ENCODE data around the gene PCDH9. TPM values are rescaled to one million over a fixed set of nuclear protein-coding genes. Genes with fewer than 3 reads are reported as not detected.
"Not testable (repeated sequence)": the region's sequence is repeated elsewhere in the genome, so short reads cannot be mapped to it uniquely, and the experiment has no call there.

The PCDH9 gene
- total RNA-seq, 1 experiment from 2014 or later, result 2.2 TPM

DNA sequence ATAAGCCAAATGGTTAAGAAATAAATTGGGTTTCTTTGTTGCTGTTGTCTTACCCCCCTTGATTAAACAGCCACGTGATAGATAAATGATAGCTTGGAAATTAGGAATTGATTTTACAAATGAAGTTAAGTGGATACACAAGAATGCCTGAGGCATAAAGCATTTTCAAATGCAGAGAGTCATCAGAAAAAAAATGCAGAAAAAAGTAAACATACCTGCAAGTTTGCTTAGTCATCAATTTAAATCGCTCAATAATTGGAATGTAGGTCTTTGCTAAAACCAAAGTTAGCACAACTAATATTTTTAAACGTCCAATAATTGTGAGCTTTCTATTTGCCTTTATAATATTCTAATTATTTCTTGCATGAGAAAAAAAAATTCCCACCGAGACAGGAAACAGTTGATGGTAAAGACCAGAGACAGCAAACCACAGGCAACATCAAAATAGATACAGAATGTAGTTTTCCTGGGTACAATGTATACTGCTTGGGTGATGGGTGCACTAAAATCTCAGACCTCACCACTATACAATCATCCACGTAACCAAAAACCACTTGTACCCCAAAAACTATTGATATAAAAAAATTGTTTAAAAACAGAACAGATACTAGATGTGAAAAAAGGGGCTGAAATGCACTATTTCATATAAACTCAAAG, 924.0 kb downstream of the PCDH9 start:
- no peak overlapping the region for H3K27ac ChIP-seq

GRCh38 chr13:66301482-66301881, 928.7 kb downstream of the PCDH9 start:
- Histone ChIP-seq H3K4me1 (replicated peaks) (no peaks in the 10 kb centered on the region), H3K36me3 (no peaks in the 10 kb centered on the region), H3K9me3 (replicated peaks) (no peaks in the 10 kb centered on the region), H3K27ac (no peak overlapping the region), H3K4me3 (no peak overlapping the region), H3K27me3 (replicated peaks) (no peaks in the 10 kb centered on the region)
- DNase-seq (ENCODE audit: low read depth in 1 of 2, low spot score in 2 of 2), result no peak

More for the DNA sequence above, 924.0 kb downstream of the PCDH9 start:
- Histone ChIP-seq H3K36me3 (no peaks in the 10 kb centered on the region), H3K4me1 (replicated peaks) (no peaks in the 10 kb centered on the region), H3K9me3 (replicated peaks) (no peaks in the 10 kb centered on the region), H3K27me3 (replicated peaks) (no peaks in the 10 kb centered on the region), H3K4me3 (no peak overlapping the region)
- DNase-seq (ENCODE audit: low read depth in 1 of 2, low spot score in 2 of 2), result no peak

DNA sequence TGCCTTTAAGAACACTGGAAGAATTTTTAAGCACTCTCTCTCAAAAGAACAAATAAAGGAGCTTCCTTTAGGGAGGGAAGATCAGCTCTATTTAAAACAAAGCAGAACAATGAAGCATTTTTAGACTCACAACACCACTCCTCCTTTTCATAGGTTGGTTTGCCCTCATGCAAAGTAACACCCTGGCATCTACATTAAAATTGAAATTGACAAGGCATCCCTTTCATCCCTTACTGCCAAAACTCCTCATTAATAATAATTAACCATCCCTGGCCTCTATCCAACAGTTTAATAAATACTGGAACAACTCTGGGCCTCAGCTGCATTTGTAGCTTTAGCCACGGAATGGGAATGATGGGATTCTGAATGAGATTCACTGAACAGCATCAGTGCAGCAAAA, 929.1 kb downstream of the PCDH9 start:
- DNase-seq (ENCODE audit: low read depth in 1 of 2, low spot score in 2 of 2), result no peak
- Histone ChIP-seq H3K27ac (no peak overlapping the region), H3K4me3 (no peak overlapping the region), H3K36me3 (no peaks in the 10 kb centered on the region), H3K4me1 (replicated peaks) (no peaks in the 10 kb centered on the region), H3K27me3 (replicated peaks) (no peaks in the 10 kb centered on the region), H3K9me3 (replicated peaks) (no peaks in the 10 kb centered on the region)

DNA sequence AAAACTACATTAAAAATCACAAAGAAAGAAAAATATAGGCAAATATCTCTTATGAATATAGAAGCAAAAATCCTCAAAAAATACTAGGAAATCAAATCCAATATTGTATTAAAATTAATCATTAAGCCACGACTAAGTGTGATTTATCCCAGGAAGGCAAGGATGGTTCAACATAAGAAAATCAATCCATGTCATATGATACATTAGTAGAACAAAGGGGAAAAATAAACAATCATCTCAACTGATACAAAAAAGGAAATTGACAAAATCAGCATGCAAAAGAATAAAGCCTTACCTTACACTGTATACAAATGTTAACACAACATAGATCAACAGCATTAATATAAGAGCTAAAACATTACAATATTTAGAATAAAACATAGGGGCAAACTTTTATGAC, 933.3 kb downstream of the PCDH9 start:
- Histone ChIP-seq H3K4me1 (replicated peaks) (no peaks in the 10 kb centered on the region), H3K27ac (no peak overlapping the region), H3K4me3 (no peak overlapping the region), H3K9me3 (replicated peaks) (no peaks in the 10 kb centered on the region), H3K36me3 (no peaks in the 10 kb centered on the region), H3K27me3 (replicated peaks) (no peaks in the 10 kb centered on the region)
- no peak for DNase-seq (ENCODE audit: low read depth in 1 of 2, low spot score in 2 of 2)

- DNase-seq (ENCODE audit: low read depth in 1 of 2, low spot score in 2 of 2), result no peak
- no peak overlapping the region for H3K4me3 ChIP-seq
- no peaks in the 10 kb centered on the region for H3K4me1 ChIP-seq (replicated peaks)
These were observed 933.8 kb downstream of the PCDH9 start for GRCh38 chr13:66296328-66296727.

GRCh38 chr13:66286806-66287205, 943.3 kb downstream of the PCDH9 start:
- not testable (repeated sequence) for H3K9me3 ChIP-seq (replicated peaks); H3K4me1 ChIP-seq (replicated peaks); H3K36me3 ChIP-seq; H3K27ac ChIP-seq; H3K27me3 ChIP-seq (replicated peaks); H3K4me3 ChIP-seq; DNase-seq (ENCODE audit: low read depth in 1 of 2, low spot score in 2 of 2)

More at GRCh38 chr13:66296328-66296727, 933.8 kb downstream of the PCDH9 start:
- Histone ChIP-seq H3K36me3 (no peaks in the 10 kb centered on the region), H3K9me3 (replicated peaks) (no peaks in the 10 kb centered on the region), H3K27ac (no peak overlapping the region), H3K27me3 (replicated peaks) (no peaks in the 10 kb centered on the region)

DNA sequence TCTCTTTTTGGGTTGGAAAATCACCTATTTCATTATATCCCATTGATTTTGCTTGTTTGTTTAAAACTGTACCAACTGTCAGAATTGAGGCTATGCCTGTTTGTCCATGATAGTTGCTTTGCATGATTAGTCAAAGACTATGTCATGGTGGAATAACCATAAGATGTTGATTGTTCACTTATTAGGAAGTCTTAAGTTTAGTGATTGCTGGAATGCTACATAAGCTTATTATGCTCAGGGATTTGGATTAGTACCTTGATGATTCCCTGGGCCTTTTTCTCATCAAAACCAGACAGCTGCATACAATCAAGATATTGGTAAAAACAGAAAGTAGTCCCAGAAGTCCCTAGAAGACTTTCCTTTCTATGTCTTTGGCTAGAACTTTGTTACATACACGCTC, 954.7 kb downstream of the PCDH9 start:
- Histone ChIP-seq H3K9me3 (replicated peaks) (no peaks in the 10 kb centered on the region), H3K27ac (no peak overlapping the region), H3K36me3 (no peaks in the 10 kb centered on the region), H3K4me1 (replicated peaks) (no peaks in the 10 kb centered on the region), H3K27me3 (replicated peaks) (no peaks in the 10 kb centered on the region), H3K4me3 (no peak overlapping the region)
- DNase-seq (ENCODE audit: low read depth in 1 of 2, low spot score in 2 of 2), result no peak

- Histone ChIP-seq H3K4me3 (no peak overlapping the region), H3K36me3 (no peaks in the 10 kb centered on the region), H3K27me3 (replicated peaks) (no peaks in the 10 kb centered on the region), H3K4me1 (replicated peaks) (no peaks in the 10 kb centered on the region), H3K27ac (no peak overlapping the region), H3K9me3 (replicated peaks) (no peaks in the 10 kb centered on the region)
- DNase-seq (ENCODE audit: low read depth in 1 of 2, low spot score in 2 of 2), result no peak
These were observed 957.1 kb downstream of the PCDH9 start for GRCh38 chr13:66273011-66273410.

- no peak for DNase-seq (ENCODE audit: low read depth in 1 of 2, low spot score in 2 of 2)
- Histone ChIP-seq H3K27me3 (replicated peaks) (no peaks in the 10 kb centered on the region), H3K4me1 (replicated peaks) (no peaks in the 10 kb centered on the region), H3K4me3 (no peak overlapping the region), H3K36me3 (no peaks in the 10 kb centered on the region), H3K9me3 (replicated peaks) (no peaks in the 10 kb centered on the region), H3K27ac (no peak overlapping the region)
These were observed 963.4 kb downstream of the PCDH9 start for GRCh38 chr13:66266761-66267160.

GRCh38 chr13:66266348-66266747, 963.8 kb downstream of the PCDH9 start:
- Histone ChIP-seq H3K27ac (no peak overlapping the region), H3K27me3 (replicated peaks) (no peaks in the 10 kb centered on the region), H3K4me3 (no peak overlapping the region), H3K36me3 (no peaks in the 10 kb centered on the region), H3K9me3 (replicated peaks) (no peaks in the 10 kb centered on the region), H3K4me1 (replicated peaks) (no peaks in the 10 kb centered on the region)
- DNase-seq (ENCODE audit: low read depth in 1 of 2, low spot score in 2 of 2), result no peak

- no peak overlapping the region for H3K4me3 ChIP-seq
- no peak for DNase-seq (ENCODE audit: low read depth in 1 of 2, low spot score in 2 of 2)
- H3K36me3 ChIP-seq, result no peaks in the 10 kb centered on the region
- no peaks in the 10 kb centered on the region for H3K27me3 ChIP-seq (replicated peaks)
- H3K9me3 ChIP-seq (replicated peaks), result no peaks in the 10 kb centered on the region
- H3K27ac ChIP-seq, result no peak overlapping the region
- H3K4me1 ChIP-seq (replicated peaks), result no peaks in the 10 kb centered on the region
These were observed 964.8 kb downstream of the PCDH9 start for GRCh38 chr13:66265371-66265770.

GRCh38 chr13:66264971-66265370, 965.2 kb downstream of the PCDH9 start:
- no peaks in the 10 kb centered on the region for H3K27me3 ChIP-seq (replicated peaks)

GRCh38 chr13:66262330-66262729, 967.8 kb downstream of the PCDH9 start:
- Histone ChIP-seq H3K4me3 (no peak overlapping the region), H3K9me3 (replicated peaks) (no peaks in the 10 kb centered on the region), H3K27ac (no peak overlapping the region)

More at GRCh38 chr13:66264971-66265370, 965.2 kb downstream of the PCDH9 start:
- Histone ChIP-seq H3K9me3 (replicated peaks) (no peaks in the 10 kb centered on the region), H3K4me3 (no peak overlapping the region), H3K36me3 (no peaks in the 10 kb centered on the region), H3K4me1 (replicated peaks) (no peaks in the 10 kb centered on the region), H3K27ac (no peak overlapping the region)
- DNase-seq (ENCODE audit: low read depth in 1 of 2, low spot score in 2 of 2), result no peak

GRCh38 chr13:66259426-66259825, 970.7 kb downstream of the PCDH9 start:
- not testable (repeated sequence) for DNase-seq (ENCODE audit: low read depth in 1 of 2, low spot score in 2 of 2); H3K36me3 ChIP-seq; H3K9me3 ChIP-seq (replicated peaks); H3K4me1 ChIP-seq (replicated peaks); H3K4me3 ChIP-seq; H3K27ac ChIP-seq; H3K27me3 ChIP-seq (replicated peaks)

More at GRCh38 chr13:66262330-66262729, 967.8 kb downstream of the PCDH9 start:
- H3K27me3 ChIP-seq (replicated peaks), result no peaks in the 10 kb centered on the region
- H3K4me1 ChIP-seq (replicated peaks), result no peaks in the 10 kb centered on the region
- no peak for DNase-seq (ENCODE audit: low read depth in 1 of 2, low spot score in 2 of 2)
- no peaks in the 10 kb centered on the region for H3K36me3 ChIP-seq
